ENCODE results near the gene IQUB.

The IQUB gene

DNA sequence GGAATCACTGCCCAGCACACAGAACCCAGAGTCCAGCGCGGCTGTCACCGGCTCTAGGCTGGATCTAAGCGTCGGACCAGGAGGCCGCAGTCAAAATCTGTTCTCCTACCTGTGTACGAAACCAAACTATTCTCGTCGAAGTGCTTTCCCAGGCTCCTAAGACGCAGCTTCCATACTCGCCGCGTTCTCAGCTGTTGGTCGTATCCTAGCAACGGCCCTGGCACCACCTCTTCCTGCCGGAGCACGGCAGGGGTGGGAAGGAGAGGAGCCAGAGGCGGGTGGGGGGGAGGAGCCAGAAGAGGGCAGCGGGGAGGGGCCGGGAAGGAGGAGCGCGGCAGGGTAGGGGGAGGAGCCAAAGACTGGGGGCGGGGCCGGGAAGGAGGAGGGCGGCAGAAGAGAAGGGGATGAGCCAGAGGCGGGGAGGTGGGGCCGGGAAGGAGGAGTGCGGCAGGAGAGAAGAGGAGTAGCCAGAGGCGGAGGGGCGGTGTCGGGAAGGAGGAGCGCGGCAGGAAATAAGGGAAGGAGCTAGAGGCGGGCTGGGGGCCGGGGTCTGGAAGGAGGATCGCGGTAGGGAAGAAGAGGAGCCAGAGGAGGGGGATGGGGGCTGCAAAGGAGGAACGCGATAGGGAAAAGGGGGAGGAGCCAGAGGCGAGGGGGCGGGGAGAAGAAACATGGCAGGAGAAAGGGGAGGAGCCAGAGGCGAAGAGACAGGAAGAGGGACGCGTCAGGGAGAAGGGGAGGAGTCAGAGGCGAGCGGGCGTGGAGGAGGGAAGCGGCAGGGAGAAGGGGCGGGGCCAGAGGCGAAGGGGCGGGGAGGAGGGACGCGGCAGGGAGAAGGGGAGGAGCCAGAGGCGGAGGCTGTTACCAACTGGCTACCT lies at the start of gene IQUB:
Gene IQUB (minus strand): TSS at position 213 of the 878 bp plus-strand sequence. CDS start 22,255 bp downstream, outside the sequence.
- peaks cover 3% of the 10 kb centered on the region for H3K36me3 ChIP-seq (replicated peaks; ENCODE audit: low read depth, low read length)
- H3K4me2 ChIP-seq (ENCODE audit: low read length): peak within 1 kb of the TSS; percentile 73
- no peaks in the 10 kb centered on the region for H3K79me2 ChIP-seq (ENCODE audit: low read length)
- H3K4me3 ChIP-seq (ENCODE audit: low read length): peak within 1 kb of the TSS; percentile 81
- peak within 1 kb of the TSS; percentile 92 for H2AFZ ChIP-seq (ENCODE audit: low read depth, low read length)
- H4K20me1 ChIP-seq (ENCODE audit: insufficient read depth, low read length): no peaks in the 10 kb centered on the region
- TF ChIP-seq, protein P1, sequence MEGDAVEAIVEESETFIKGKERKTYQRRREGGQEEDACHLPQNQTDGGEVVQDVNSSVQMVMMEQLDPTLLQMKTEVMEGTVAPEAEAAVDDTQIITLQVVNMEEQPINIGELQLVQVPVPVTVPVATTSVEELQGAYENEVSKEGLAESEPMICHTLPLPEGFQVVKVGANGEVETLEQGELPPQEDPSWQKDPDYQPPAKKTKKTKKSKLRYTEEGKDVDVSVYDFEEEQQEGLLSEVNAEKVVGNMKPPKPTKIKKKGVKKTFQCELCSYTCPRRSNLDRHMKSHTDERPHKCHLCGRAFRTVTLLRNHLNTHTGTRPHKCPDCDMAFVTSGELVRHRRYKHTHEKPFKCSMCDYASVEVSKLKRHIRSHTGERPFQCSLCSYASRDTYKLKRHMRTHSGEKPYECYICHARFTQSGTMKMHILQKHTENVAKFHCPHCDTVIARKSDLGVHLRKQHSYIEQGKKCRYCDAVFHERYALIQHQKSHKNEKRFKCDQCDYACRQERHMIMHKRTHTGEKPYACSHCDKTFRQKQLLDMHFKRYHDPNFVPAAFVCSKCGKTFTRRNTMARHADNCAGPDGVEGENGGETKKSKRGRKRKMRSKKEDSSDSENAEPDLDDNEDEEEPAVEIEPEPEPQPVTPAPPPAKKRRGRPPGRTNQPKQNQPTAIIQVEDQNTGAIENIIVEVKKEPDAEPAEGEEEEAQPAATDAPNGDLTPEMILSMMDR (IDR thresholded peaks at IDR 0.05; ENCODE audit: low read depth, low read length): no peak
- no peak for TF ChIP-seq EZH2phosphoT487 (IDR thresholded peaks at IDR 0.05; ENCODE audit: low read depth)
- no peaks in the 10 kb centered on the region for H3K27me3 ChIP-seq (ENCODE audit: low read depth, low read length)
- peak within 1 kb of the TSS; percentile 54 for H3K27ac ChIP-seq (ENCODE audit: low read length)
- H3K9ac ChIP-seq (ENCODE audit: low read length): peak within 1 kb of the TSS; percentile 72
- no peaks in the 10 kb centered on the region for H3K9me3 ChIP-seq (ENCODE audit: insufficient read depth, low read length)
- peaks cover 22% of the 10 kb centered on the region for H3K4me1 ChIP-seq (ENCODE audit: low read length)

DNA sequence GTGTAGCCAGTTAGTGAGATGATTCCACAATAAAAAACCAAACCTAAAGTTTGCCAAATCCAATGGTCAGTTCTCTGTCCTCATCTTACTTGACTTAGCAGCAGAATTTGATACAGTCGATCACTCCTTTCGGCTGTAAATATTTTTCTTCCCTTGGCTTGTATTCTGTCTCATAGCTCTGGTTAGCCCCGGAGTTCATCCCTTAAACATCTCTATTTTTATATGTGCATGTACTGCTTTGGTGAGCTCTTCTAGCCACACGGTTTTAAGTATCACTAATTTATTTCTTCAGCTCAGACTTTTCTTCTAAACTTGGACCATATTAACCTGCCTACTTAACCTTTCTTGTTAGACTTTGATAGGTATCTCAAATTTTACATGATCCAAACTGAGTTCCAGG lies 49.4 kb upstream of the IQUB start:
- Histone ChIP-seq H3K27ac (ENCODE audit: low read length) (no peak overlapping the region), H2AFZ (ENCODE audit: low read depth, low read length) (no peak overlapping the region), H3K27me3 (ENCODE audit: low read depth, low read length) (0 out of 2 replicates have a peak, but pooled peaks cover 4% of the 10 kb centered on the region), H4K20me1 (ENCODE audit: insufficient read depth, low read length) (no peaks in the 10 kb centered on the region), H3K4me1 (ENCODE audit: low read length) (peaks cover 5% of the 10 kb centered on the region; the same call in 1 of the 2 replicates), H3K9ac (ENCODE audit: low read length) (no peak overlapping the region), H3K9me3 (ENCODE audit: insufficient read depth, low read length) (no peaks in the 10 kb centered on the region), H3K36me3 (replicated peaks; ENCODE audit: low read depth, low read length) (no peaks in the 10 kb centered on the region), H3K79me2 (ENCODE audit: low read length) (no peaks in the 10 kb centered on the region), H3K4me2 (ENCODE audit: low read length) (no peak overlapping the region), H3K4me3 (ENCODE audit: low read length) (no peak overlapping the region)
- no peak for TF ChIP-seq EZH2phosphoT487 (IDR thresholded peaks at IDR 0.05; ENCODE audit: low read depth)
- TF ChIP-seq, protein P1 (IDR thresholded peaks at IDR 0.05; ENCODE audit: low read depth, low read length): no peak

DNA sequence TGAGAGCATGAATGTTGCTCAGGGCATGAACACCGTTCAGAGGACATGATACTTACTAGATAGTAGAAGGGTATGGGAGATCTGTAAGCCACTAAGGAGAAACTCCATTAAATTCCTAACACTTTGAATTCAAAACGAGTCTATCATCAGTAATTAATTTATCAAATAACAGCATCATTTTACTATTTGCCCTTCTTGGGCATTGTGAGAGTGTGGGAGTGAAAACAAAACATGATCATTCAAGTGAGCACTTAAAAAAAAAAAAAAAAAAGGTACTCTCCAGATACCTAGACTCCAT lies 46.7 kb upstream of the IQUB start:
- Histone ChIP-seq H3K79me2 (ENCODE audit: low read length) (no peaks in the 10 kb centered on the region), H3K36me3 (replicated peaks; ENCODE audit: low read depth, low read length) (no peaks in the 10 kb centered on the region), H3K4me1 (ENCODE audit: low read length) (peaks cover 5% of the 10 kb centered on the region; the same call in 1 of the 2 replicates), H3K4me2 (ENCODE audit: low read length) (peak overlapping the region; percentile 92), H3K9ac (ENCODE audit: low read length) (peak overlapping the region; percentile 45; the same call in 1 of the 2 replicates), H3K4me3 (ENCODE audit: low read length) (peak overlapping the region; percentile 69), H3K27ac (ENCODE audit: low read length) (no peak overlapping the region), H3K9me3 (ENCODE audit: insufficient read depth, low read length) (no peaks in the 10 kb centered on the region), H4K20me1 (ENCODE audit: insufficient read depth, low read length) (no peaks in the 10 kb centered on the region), H3K27me3 (ENCODE audit: low read depth, low read length) (0 out of 2 replicates have a peak, but pooled peaks cover 4% of the 10 kb centered on the region), H2AFZ (ENCODE audit: low read depth, low read length) (peak overlapping the region; percentile 100)
- no peak for TF ChIP-seq EZH2phosphoT487 (IDR thresholded peaks at IDR 0.05; ENCODE audit: low read depth)
- TF ChIP-seq, protein P1 (IDR thresholded peaks at IDR 0.05; ENCODE audit: low read depth, low read length): no peak

DNA sequence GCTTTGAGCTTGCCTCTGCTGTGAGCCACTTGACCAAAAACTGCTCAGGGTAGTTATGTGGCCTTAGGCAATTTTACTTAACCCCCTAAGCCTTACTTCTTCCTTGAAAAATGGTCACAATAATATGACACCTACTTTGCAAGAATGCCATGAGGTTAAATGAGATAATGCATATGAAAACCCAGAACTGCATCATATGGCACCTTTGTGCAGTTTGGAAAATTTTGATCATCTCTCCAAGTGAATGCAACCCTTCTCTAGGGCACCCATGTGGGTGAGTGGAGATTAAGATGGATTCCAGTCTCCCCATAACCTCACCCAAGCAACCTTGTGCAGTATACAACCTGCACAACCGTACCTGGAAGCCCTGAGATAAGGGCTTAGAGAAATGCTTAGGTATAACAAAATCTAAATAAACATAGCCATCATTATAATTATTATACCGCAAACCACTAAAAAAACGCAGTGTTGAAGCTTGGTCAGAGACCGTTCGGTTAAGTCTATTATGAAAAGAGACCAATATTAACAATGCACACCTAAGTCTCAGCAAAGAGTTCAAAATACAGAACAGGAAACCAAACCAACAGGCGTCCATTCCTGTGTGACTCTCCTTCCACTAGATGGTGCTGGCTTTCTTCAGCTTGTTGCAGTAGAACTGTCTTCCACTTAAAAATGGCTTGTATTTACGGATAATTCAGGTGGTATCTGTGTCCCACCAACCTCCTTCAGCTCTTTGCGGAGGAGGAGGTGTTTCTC lies 46.2 kb upstream of the IQUB start:
- no peaks in the 10 kb centered on the region for H4K20me1 ChIP-seq (ENCODE audit: insufficient read depth, low read length)
- no peaks in the 10 kb centered on the region for H3K9me3 ChIP-seq (ENCODE audit: insufficient read depth, low read length)
- peak overlapping the region; percentile 100 for H2AFZ ChIP-seq (ENCODE audit: low read depth, low read length)
- no peak for TF ChIP-seq EZH2phosphoT487 (IDR thresholded peaks at IDR 0.05; ENCODE audit: low read depth)
- TF ChIP-seq, protein P1 (IDR thresholded peaks at IDR 0.05; ENCODE audit: low read depth, low read length): peak; percentile 91
- peak overlapping the region; percentile 45; the same call in 1 of the 2 replicates for H3K9ac ChIP-seq (ENCODE audit: low read length)
- H3K27ac ChIP-seq (ENCODE audit: low read length): no peak overlapping the region
- H3K79me2 ChIP-seq (ENCODE audit: low read length): no peaks in the 10 kb centered on the region
- peaks cover 5% of the 10 kb centered on the region; the same call in 1 of the 2 replicates for H3K4me1 ChIP-seq (ENCODE audit: low read length)
- peak overlapping the region; percentile 69 for H3K4me3 ChIP-seq (ENCODE audit: low read length)
- H3K27me3 ChIP-seq (ENCODE audit: low read depth, low read length): 0 out of 2 replicates have a peak, but pooled peaks cover 4% of the 10 kb centered on the region
- H3K4me2 ChIP-seq (ENCODE audit: low read length): peak overlapping the region; percentile 92
- H3K36me3 ChIP-seq (replicated peaks; ENCODE audit: low read depth, low read length): no peaks in the 10 kb centered on the region

Data from OCI-LY3 (cell line).